ENCODE data around the gene ACSS1. TPM values are rescaled to one million over a fixed set of nuclear protein-coding genes. Genes with fewer than 3 reads are reported as not detected.

The ACSS1 gene
- total and polyA plus RNA-seq, 2 donors from 2014 or later = 30.6 to 72.3 TPM

GRCh38 chr20:25039697-25040437 lies 18.1 kb downstream of the ACSS1 start:
- Histone ChIP-seq H3K4me1 (ENCODE audit: control insufficient read depth in 2 of 3, insufficient read depth in 2 of 3, low read depth in 1 of 3, low read length in 3 of 3) (peaks cover 0 to 73% (median 68%) of the 10 kb centered on the region in 3 donors), H3K4me3 (ENCODE audit: low read length in 3 of 3) (no peak overlapping the region), H3K27ac (ENCODE audit: low read depth in 2 of 2, low read length in 2 of 2) (peak overlapping the region; percentile 71 to 74), H3K9ac (ENCODE audit: low read length in 3 of 3) (peak overlapping the region in 1 of 3 donors; percentile 29), H3K36me3 (ENCODE audit: control insufficient read depth in 2 of 3, insufficient read depth in 3 of 3, low read length in 3 of 3) (no peaks in the 10 kb centered on the region), H3K27me3 (ENCODE audit: control insufficient read depth, insufficient read depth, low read length) (no peaks in the 10 kb centered on the region), H3K9me3 (ENCODE audit: control insufficient read depth in 2 of 3, insufficient read depth in 1 of 3, low read length in 3 of 3) (no peaks in the 10 kb centered on the region)
- no peak for TF ChIP-seq CTCF (IDR thresholded peaks at IDR 0.05; ENCODE audit: borderline replicate concordance, extremely low read depth, insufficient read depth)
- peak in 2 of 5 donors; percentile 56 to 85 for DNase-seq
- intact Hi-C loops (cut with DNase I) = no loop called here
- no peak for FAIRE-seq

- H3K4me1 ChIP-seq (ENCODE audit: control insufficient read depth in 2 of 3, insufficient read depth in 2 of 3, low read depth in 1 of 3, low read length in 3 of 3) = peaks cover 0 to 73% (median 68%) of the 10 kb centered on the region in 3 donors
- TF ChIP-seq CTCF (IDR thresholded peaks at IDR 0.05; ENCODE audit: borderline replicate concordance, extremely low read depth, insufficient read depth) = no peak
- H3K27me3 ChIP-seq (ENCODE audit: control insufficient read depth, insufficient read depth, low read length) = no peaks in the 10 kb centered on the region
- no peak for FAIRE-seq
- H3K4me3 ChIP-seq (ENCODE audit: low read length in 3 of 3) = no peak overlapping the region
- no peak for DNase-seq
- intact Hi-C loops (cut with DNase I) = no loop called here
- H3K36me3 ChIP-seq (ENCODE audit: control insufficient read depth in 2 of 3, insufficient read depth in 3 of 3, low read length in 3 of 3) = no peaks in the 10 kb centered on the region
- H3K9ac ChIP-seq (ENCODE audit: low read length in 3 of 3) = no peak overlapping the region
- peak overlapping the region; percentile 26 to 71 for H3K27ac ChIP-seq (ENCODE audit: low read depth in 2 of 2, low read length in 2 of 2)
- no peaks in the 10 kb centered on the region for H3K9me3 ChIP-seq (ENCODE audit: control insufficient read depth in 2 of 3, insufficient read depth in 1 of 3, low read length in 3 of 3)
Measured at GRCh38 chr20:25038591-25039015, 19.3 kb downstream of the ACSS1 start.

GRCh38 chr20:25038103-25038410 lies 19.9 kb downstream of the ACSS1 start:
- Histone ChIP-seq H3K27ac (ENCODE audit: low read depth in 2 of 2, low read length in 2 of 2) (peak overlapping the region; percentile 47 to 71), H3K4me3 (ENCODE audit: low read length in 3 of 3) (no peak overlapping the region), H3K4me1 (ENCODE audit: control insufficient read depth in 2 of 3, insufficient read depth in 2 of 3, low read depth in 1 of 3, low read length in 3 of 3) (peaks cover 0 to 72% (median 68%) of the 10 kb centered on the region in 3 donors), H3K36me3 (ENCODE audit: control insufficient read depth in 2 of 3, insufficient read depth in 3 of 3, low read length in 3 of 3) (no peaks in the 10 kb centered on the region), H3K27me3 (ENCODE audit: control insufficient read depth, insufficient read depth, low read length) (no peaks in the 10 kb centered on the region), H3K9me3 (ENCODE audit: control insufficient read depth in 2 of 3, insufficient read depth in 1 of 3, low read length in 3 of 3) (no peaks in the 10 kb centered on the region), H3K9ac (ENCODE audit: low read length in 3 of 3) (no peak overlapping the region)
- DNase-seq (peak in 1 of 5 donors; percentile 28), FAIRE-seq (no peak)
- no peak for TF ChIP-seq CTCF (IDR thresholded peaks at IDR 0.05; ENCODE audit: borderline replicate concordance, extremely low read depth, insufficient read depth)
- intact Hi-C loops (cut with DNase I) = no loop called here

Measured in kidney (tissue), 14 donors.